Vagina (tissue), 2 donors: Measurements from ENCODE around the gene BTNL8. TPM values are rescaled to one million over a fixed set of nuclear protein-coding genes. Genes with fewer than 3 reads are reported as not detected.

ENCODE experiments used
- DNase-seq, 2 donors: peaks; one replicate each; pipeline ENCODE4 v3.0.0-alpha.2; 2017; ENCODE audit errors: extremely low spot score in 2 of 2
- H3K27ac ChIP-seq: fragments of 200-600 bp; sonication (generic); one replicate; pipeline ENCODE4 v1.5.1; 2019
- H3K27me3 ChIP-seq: fragments of 200-600 bp; sonication (generic); one replicate; pipeline ENCODE4 v1.5.1; 2019
- H3K36me3 ChIP-seq, 2 donors: fragments of 200-600 bp; sonication (generic); one replicate each; pipeline ENCODE4 v1.5.1; 2017 to 2019
- H3K4me1 ChIP-seq: fragments of 200-600 bp; sonication (generic); one replicate; pipeline ENCODE4 v1.5.1; 2019
- H3K4me3 ChIP-seq, 2 donors: fragments of 200-600 bp; sonication (generic); 1 replicate in 1 of 2; 2 replicates in 1 of 2; pipeline ENCODE4 v1.5.1; 2016 to 2019
- H3K9me3 ChIP-seq: fragments of 200-600 bp; sonication (generic); one replicate; pipeline ENCODE4 v1.5.1; 2019
- CTCF ChIP-seq, 3 experiments: fragments of 450-650 bp in 2 of 3; fragments of 200-600 bp in 1 of 3; sonication (generic) in 1 of 3; IDR thresholded peaks; one replicate each; pipeline ENCODE4 v1.5.1; 2017 to 2019; ENCODE audit warnings: antibody characterized with exemption in 3 of 3, mild to moderate bottlenecking in 2 of 3, moderate library complexity in 2 of 3
- POLR2A ChIP-seq, 2 donors: fragments of 450-650 bp; IDR thresholded peaks; one replicate each; pipeline ENCODE4 v1.6.1; 2017; ENCODE audit warnings: antibody characterized with exemption in 2 of 2, mild to moderate bottlenecking in 2 of 2, moderate library complexity in 2 of 2
- POLR2AphosphoS5 ChIP-seq, 2 donors: sonication (generic); formaldehyde crosslinking; IDR thresholded peaks; one replicate each; pipeline ENCODE4 v1.9.0; 2017; ENCODE audit warnings: antibody characterized with exemption in 2 of 2, mild to moderate bottlenecking in 2 of 2, low read depth in 1 of 2; ENCODE audit not compliant: insufficient read depth in 1 of 2
- intact Hi-C: fragments of 100-400 bp; cut with DNase I; formaldehyde crosslinking; loops from one replicate; pipeline ENCODE4 v1.15.1; 2023
- total RNA-seq: library from RNA; depleted of rRNA; stranded (reverse); fragments of >200 nt; gene quantifications from one replicate; pipeline ENCODE4 v1.2.3, GENCODE V29; 2016

Gene BTNL8
- total RNA-seq, 1 donor from 2014 or later = not detected

GRCh38 chr5:180982008-180982741 is 83.2 kb downstream of the BTNL8 start:
- TF ChIP-seq POLR2AphosphoS5 (IDR thresholded peaks at IDR 0.05; ENCODE audit: insufficient read depth in 1 of 2, low read depth in 1 of 2) (no peak), CTCF (IDR thresholded peaks at IDR 0.05) (no peak), POLR2A (IDR thresholded peaks at IDR 0.05) (no peak)
- Histone ChIP-seq H3K4me1 (no peaks in the 10 kb centered on the region), H3K27ac (no peak overlapping the region), H3K27me3 (no peaks in the 10 kb centered on the region), H3K9me3 (no peaks in the 10 kb centered on the region), H3K4me3 (no peak overlapping the region), H3K36me3 (no peaks in the 10 kb centered on the region)
- intact Hi-C loops = no loop called here
- DNase-seq = no peak

- Histone ChIP-seq H3K27me3 (no peaks in the 10 kb centered on the region), H3K27ac (no peak overlapping the region), H3K36me3 (no peaks in the 10 kb centered on the region), H3K9me3 (no peaks in the 10 kb centered on the region), H3K4me1 (no peaks in the 10 kb centered on the region), H3K4me3 (no peak overlapping the region)
- intact Hi-C loops = no loop called here
- no peak for DNase-seq
- TF ChIP-seq CTCF (IDR thresholded peaks at IDR 0.05) = no peak
- TF ChIP-seq POLR2AphosphoS5 (IDR thresholded peaks at IDR 0.05; ENCODE audit: insufficient read depth in 1 of 2, low read depth in 1 of 2) = no peak
- TF ChIP-seq POLR2A (IDR thresholded peaks at IDR 0.05) = no peak
Measured at GRCh38 chr5:180988016-180988415, 89.1 kb downstream of the BTNL8 start.

GRCh38 chr5:180988592-180988991 is 89.6 kb downstream of the BTNL8 start, which contains the start of gene BTNL3:
Gene BTNL3, plus strand, starts transcription at chr5:180988846. Its CDS starts 183 bp downstream, at chr5:180989029.
- H3K4me3 ChIP-seq = no peak within 1 kb of the TSS
- no peaks in the 10 kb centered on the region for H3K36me3 ChIP-seq
- H3K4me1 ChIP-seq = no peaks in the 10 kb centered on the region
- H3K27ac ChIP-seq = no peak within 1 kb of the TSS
- intact Hi-C loops = no loop called here
- no peaks in the 10 kb centered on the region for H3K27me3 ChIP-seq
- TF ChIP-seq CTCF (IDR thresholded peaks at IDR 0.05) (no peak), POLR2AphosphoS5 (IDR thresholded peaks at IDR 0.05; ENCODE audit: insufficient read depth in 1 of 2, low read depth in 1 of 2) (no peak), POLR2A (IDR thresholded peaks at IDR 0.05) (no peak)
- no peaks in the 10 kb centered on the region for H3K9me3 ChIP-seq
- no peak for DNase-seq

- Histone ChIP-seq H3K27me3 (no peaks in the 10 kb centered on the region), H3K4me1 (no peaks in the 10 kb centered on the region), H3K36me3 (no peaks in the 10 kb centered on the region), H3K9me3 (peaks cover 7% of the 10 kb centered on the region), H3K4me3 (no peak overlapping the region), H3K27ac (no peak overlapping the region)
- intact Hi-C loops = no loop called here
- TF ChIP-seq CTCF (IDR thresholded peaks at IDR 0.05) (no peak), POLR2A (IDR thresholded peaks at IDR 0.05) (no peak), POLR2AphosphoS5 (IDR thresholded peaks at IDR 0.05; ENCODE audit: insufficient read depth in 1 of 2, low read depth in 1 of 2) (no peak)
- DNase-seq = no peak
Measured at GRCh38 chr5:180990086-180990881, 91.3 kb downstream of the BTNL8 start.

GRCh38 chr5:180990882-180991242 is 91.9 kb downstream of the BTNL8 start:
- intact Hi-C loops = no loop called here
- Histone ChIP-seq H3K4me3 (no peak overlapping the region), H3K27ac (no peak overlapping the region), H3K36me3 (no peaks in the 10 kb centered on the region), H3K9me3 (peaks cover 7% of the 10 kb centered on the region), H3K27me3 (no peaks in the 10 kb centered on the region), H3K4me1 (no peaks in the 10 kb centered on the region)
- TF ChIP-seq POLR2A (IDR thresholded peaks at IDR 0.05) = no peak
- no peak for TF ChIP-seq CTCF (IDR thresholded peaks at IDR 0.05)
- TF ChIP-seq POLR2AphosphoS5 (IDR thresholded peaks at IDR 0.05; ENCODE audit: insufficient read depth in 1 of 2, low read depth in 1 of 2) = no peak
- DNase-seq = no peak
